CD4-positive, alpha-beta T cell treated with Interleukin-6 at 100 ng/mL for 8 hours (primary cell): Measurements from ENCODE around the gene MIOX.
"Not testable (repeated sequence)": the region's sequence is repeated elsewhere in the genome, so short reads cannot be mapped to it uniquely, and the experiment has no call there.

ENCODE experiments used
- DNase-seq: peaks from one replicate; pipeline ENCODE4 v3.0.0-alpha.2; 2020; ENCODE audit warnings: mixed read lengths, low spot score

The MIOX gene

GRCh38 chr22:50517495-50518260 lies 31.0 kb downstream of the MIOX start:
- DNase-seq, result no peak

DNA sequence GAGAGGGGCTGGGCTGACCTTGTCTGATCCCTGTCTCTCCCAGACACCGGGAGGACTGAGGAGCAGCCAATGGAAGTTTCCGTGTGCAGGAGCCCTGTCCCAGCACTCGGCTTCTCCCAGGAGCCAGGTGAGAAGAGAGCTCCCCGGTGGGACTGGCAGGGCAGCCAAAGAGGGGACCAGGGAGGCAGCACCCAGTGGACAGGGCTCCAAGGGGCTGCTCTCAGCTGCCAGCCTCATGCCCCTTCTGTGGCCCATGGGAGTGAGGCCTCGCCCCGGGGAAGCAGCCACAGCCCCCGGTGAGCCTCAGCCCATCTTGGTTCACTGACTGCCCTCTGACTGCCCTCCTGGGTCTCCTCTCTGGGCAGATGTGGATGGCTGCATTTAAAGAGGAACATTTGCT lies 31.9 kb downstream of the MIOX start:
- DNase-seq, result no peak

DNA sequence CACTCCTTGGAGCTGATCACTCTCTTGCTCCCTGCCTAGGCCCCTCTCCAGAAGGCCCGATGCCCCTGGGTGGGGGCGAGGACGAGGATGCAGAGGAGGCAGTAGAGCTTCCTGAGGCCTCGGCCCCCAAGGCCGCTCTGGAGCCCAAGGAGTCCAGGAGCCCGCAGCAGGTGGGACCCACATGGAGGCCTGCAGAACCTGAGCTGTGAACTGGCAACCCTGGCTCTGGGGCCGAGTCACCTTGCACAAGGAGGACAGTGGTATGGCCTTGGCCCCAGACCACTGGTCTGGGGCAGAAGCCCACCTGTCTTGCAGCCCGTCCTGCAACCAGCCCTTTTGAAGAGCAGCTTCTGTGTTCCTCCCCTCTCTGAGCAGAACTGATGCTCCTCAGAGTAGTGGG lies 32.5 kb downstream of the MIOX start:
- no peak for DNase-seq

- not testable (repeated sequence) for DNase-seq
Observed at GRCh38 chr22:50520184-50520583, 33.5 kb downstream of the MIOX start.

- DNase-seq, result no peak
Observed at GRCh38 chr22:50520826-50521453, 34.3 kb downstream of the MIOX start.

- no peak for DNase-seq
Observed at GRCh38 chr22:50521710-50522109, 35.1 kb downstream of the MIOX start.

- no peak for DNase-seq
Observed at GRCh38 chr22:50522208-50522805, 35.6 kb downstream of the MIOX start.

- no peak for DNase-seq
Observed at GRCh38 chr22:50522806-50523438, 36.3 kb downstream of the MIOX start.

DNA sequence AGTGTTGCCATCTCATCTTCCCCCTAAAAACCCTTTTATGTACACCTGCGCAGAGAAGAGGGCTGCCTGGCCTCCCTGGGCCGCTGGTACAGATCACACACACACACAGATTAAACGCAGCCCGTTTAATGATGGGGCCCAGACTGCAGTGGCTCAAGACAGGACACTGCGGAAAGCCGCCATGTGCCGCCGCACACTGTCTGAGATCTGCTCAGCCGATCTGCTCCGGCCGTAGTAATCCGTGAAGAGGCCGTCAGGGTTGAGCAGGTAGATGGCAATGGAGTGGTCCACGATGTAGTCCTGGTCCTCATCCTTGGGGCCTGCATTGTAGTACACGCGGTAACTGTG lies 36.8 kb downstream of the MIOX start:
- DNase-seq, result no peak

- no peak for DNase-seq
Observed at GRCh38 chr22:50523806-50524675, 37.4 kb downstream of the MIOX start.

- DNase-seq, result no peak
Observed at GRCh38 chr22:50524676-50525103, 38.0 kb downstream of the MIOX start.

DNA sequence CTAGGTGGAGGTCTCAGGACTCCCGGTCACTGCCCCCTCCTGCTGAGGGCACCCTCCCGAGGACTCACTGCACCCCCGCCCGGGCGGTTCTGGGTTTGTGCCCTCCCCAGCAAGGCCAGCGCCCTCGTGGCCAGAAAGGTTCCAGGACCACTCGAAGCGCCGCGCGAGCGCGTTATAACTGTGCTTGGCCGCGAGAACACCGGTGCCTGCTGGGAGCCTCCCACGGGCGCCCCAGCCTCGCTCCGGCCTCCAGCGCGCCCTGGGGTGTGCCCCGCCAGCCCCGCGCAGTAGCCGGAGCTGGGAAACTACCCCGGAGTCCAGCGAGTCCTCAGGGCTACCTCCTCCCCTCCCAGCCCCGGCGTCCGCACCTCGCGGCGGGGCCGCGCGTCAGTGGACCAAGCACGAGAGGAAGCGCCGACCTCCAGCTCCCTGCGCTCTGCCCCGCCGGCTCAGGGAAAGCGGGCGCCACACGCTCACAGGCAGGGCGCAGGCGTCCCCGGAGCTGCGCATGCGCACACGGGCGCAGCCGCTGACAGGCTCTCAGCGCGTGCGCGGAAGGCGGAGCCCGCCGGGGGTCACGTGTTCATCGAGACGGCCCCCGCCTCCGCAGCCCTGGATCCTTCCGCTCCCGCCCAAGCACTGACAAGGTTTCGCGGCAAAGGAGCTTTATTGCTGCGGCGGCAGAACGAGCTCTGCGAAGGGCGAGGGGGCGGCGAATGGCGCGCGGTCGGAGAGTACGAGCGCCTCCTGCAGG lies 38.6 kb downstream of the MIOX start, which contains the start of gene SCO2:
Gene SCO2, minus strand, starts transcription at position 495 of the 754 bp plus-strand sequence. CDS start 1,187 bp downstream, outside the sequence.
- peak; percentile 98 for DNase-seq

GRCh38 chr22:50525858-50526107 lies 39.1 kb downstream of the MIOX start:
- no peak for DNase-seq

DNA sequence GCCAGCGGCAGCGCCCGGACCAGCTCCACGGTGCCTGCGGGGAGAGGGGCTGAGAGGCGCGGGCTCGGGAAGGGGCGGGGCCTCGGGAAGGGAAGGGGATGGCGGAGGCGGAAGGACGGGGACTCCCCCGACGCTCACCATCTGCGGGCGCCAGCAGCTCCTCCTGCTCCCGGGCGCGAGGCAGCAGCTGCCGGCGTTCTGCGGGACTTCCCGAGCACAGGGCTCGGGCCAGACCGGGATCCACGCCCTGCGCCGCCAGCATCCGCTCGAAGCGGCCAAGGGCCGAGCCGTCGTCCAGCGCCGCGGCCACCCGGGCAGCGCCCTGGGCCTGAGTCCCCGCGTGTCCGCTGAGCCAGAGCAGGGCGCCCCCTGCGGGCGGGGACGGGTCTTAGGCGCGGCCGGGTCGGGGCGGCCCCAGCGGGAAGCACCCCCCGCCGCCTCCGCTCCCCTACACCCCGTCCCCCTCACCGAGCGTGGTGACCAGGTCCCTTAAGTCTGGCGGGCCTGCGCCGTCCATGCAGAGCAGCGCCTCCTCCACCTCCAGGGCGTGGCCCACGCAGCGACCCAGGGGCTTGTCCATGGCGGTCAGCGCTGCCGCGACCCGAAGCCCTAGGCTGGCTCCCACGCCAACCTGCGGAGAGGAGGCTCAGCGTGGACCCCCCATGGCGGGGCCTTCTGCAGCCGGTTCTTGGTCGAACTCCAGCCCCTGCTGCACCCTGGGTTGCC lies 39.6 kb downstream of the MIOX start:
- DNase-seq, result peak; percentile 87

DNA sequence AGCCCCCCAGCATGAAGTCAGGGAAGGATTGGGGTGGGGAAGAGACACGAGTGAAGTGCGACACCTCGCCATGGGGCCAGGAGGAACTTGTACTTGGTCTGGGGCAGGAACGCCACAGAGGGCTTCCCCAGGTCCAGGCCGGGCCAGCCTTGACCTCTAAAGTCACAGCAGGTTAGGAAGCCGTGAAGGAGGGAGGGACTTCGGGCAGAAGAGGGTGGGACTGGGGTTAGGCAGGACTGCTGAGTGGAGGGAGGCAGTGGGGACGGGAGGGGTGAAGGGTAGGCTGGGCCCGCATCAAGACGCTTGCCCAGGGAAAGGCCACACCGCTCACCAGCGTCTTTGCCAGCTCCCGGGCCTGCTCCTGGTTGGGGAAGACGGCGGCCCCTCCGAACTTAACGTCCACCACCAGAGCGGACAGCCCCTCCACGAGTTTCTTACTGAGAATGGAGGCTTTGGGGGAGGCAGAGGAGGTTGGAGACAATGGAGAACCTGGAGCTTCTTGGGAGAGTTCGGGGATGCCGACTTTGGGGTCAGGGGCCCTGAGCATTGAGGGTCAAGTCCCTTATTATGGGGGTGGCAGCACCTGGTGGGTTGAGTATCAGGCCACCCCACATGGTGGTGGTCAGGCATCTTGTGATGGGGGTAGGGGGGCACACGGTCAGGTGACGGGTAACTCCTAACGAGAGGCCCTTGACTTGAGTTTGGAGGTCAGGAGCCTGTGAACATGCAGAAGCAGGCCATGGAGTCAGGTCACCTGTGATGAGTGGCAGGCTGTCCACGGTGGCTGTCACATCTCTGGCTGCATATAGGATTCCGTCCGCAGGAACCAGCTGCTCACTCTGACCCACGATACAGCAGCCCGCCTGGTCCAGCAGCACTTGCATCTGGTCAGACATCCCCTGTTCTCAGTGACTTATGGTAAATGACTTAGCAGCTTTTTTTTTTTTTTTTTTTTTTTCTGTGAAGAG lies 40.5 kb downstream of the MIOX start:
- DNase-seq, result no peak

GRCh38 chr22:50527921-50528681 lies 41.4 kb downstream of the MIOX start:
- DNase-seq, result no peak

- no peak for DNase-seq
Observed at GRCh38 chr22:50528682-50529415, 42.2 kb downstream of the MIOX start.

- no peak for DNase-seq
Observed at GRCh38 chr22:50529416-50529896, 42.8 kb downstream of the MIOX start.
